ENCODE measurements around the gene ENDOG.
"Not testable (repeated sequence)": the region's sequence is repeated elsewhere in the genome, so short reads cannot be mapped to it uniquely, and the experiment has no call there.

Gene ENDOG

DNA sequence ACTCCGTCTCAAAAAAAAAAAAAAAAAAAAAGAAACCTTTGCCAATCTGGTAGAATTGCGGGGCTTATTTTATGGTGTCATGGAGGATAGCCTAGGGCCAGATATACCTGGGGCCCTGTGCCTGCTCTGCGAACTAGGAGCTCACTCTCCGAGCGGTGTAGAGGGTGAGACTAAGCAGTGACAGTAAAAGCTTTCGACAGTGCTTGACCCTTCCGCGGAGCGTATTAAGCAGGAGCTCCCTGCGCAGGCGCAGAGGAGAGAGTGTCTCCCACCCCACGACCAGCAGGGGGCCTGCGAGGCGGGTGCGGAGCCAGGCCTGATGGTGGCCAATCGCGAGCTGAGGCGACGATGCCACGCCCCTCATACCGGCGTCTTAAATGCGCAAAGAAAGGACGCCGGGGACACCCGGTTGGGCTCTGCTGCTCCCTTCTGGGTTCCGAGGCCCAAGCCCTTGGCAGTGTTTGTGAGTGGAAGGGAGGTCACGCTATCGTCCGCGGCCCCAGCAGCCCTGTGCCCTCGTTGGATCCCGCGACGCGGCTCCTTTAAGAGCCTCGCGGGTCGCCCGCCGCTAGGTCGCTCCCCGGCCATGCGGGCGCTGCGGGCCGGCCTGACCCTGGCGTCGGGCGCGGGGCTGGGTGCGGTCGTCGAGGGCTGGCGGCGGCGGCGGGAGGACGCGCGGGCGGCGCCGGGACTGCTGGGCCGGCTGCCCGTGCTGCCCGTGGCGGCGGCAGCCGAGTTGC is at the start of gene ENDOG:
ENDOG (plus strand) TSS at position 402 of the 740 bp plus-strand sequence; CDS start at position 587, 185 bp downstream.
- Histone ChIP-seq H3K4me3 (ENCODE audit: low read length) (peak within 1 kb of the TSS; percentile 36), H3K9ac (ENCODE audit: low read length) (peak within 1 kb of the TSS; percentile 54), H3K36me3 (ENCODE audit: control insufficient read depth, insufficient read depth, low read length) (no peaks in the 10 kb centered on the region), H3K27me3 (ENCODE audit: control insufficient read depth, insufficient read depth, low read length) (no peaks in the 10 kb centered on the region), H3K4me1 (ENCODE audit: control insufficient read depth, insufficient read depth, low read length) (peaks cover 8% of the 10 kb centered on the region), H3K9me3 (ENCODE audit: control insufficient read depth, low read length) (no peaks in the 10 kb centered on the region)

DNA sequence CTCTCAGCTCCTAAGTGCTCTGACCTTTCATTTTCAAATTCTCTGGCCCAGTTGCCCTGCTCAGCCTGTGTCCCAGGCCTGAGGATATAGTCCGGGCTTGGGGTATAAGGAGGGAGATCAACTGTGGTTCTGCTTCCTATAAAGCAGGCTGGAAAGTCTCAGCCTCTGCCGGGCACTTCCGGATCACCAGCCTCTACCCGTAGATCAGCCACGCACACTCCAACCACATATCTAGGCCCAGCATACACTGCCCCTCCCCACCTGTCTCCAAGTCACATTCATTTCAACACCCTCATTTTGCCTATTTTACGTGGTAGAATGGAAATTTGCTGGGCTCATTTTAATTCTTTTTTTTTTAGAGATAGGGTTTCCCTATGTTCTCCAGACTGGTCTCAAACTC is 49.7 kb upstream of the ENDOG start:
- no peaks in the 10 kb centered on the region for H3K9me3 ChIP-seq (ENCODE audit: control insufficient read depth, low read length)
- H3K9ac ChIP-seq (ENCODE audit: low read length) = no peak overlapping the region
- no peaks in the 10 kb centered on the region for H3K27me3 ChIP-seq (ENCODE audit: control insufficient read depth, insufficient read depth, low read length)
- H3K36me3 ChIP-seq (ENCODE audit: control insufficient read depth, insufficient read depth, low read length) = peaks cover 6% of the 10 kb centered on the region
- H3K4me3 ChIP-seq (ENCODE audit: low read length) = no peak overlapping the region
- peaks cover 14% of the 10 kb centered on the region for H3K4me1 ChIP-seq (ENCODE audit: control insufficient read depth, insufficient read depth, low read length)

GRCh38 chr9:128770286-128771030 is 47.8 kb upstream of the ENDOG start:
- peak overlapping the region; percentile 98 for H3K9ac ChIP-seq (ENCODE audit: low read length)
- H3K4me1 ChIP-seq (ENCODE audit: control insufficient read depth, insufficient read depth, low read length) = peaks cover 14% of the 10 kb centered on the region
- no peaks in the 10 kb centered on the region for H3K9me3 ChIP-seq (ENCODE audit: control insufficient read depth, low read length)
- H3K4me3 ChIP-seq (ENCODE audit: low read length) = peak overlapping the region; percentile 97
- no peaks in the 10 kb centered on the region for H3K27me3 ChIP-seq (ENCODE audit: control insufficient read depth, insufficient read depth, low read length)
- peaks cover 6% of the 10 kb centered on the region for H3K36me3 ChIP-seq (ENCODE audit: control insufficient read depth, insufficient read depth, low read length)

GRCh38 chr9:128771094-128771721 is 47.1 kb upstream of the ENDOG start:
- Histone ChIP-seq H3K36me3 (ENCODE audit: control insufficient read depth, insufficient read depth, low read length) (peaks cover 6% of the 10 kb centered on the region), H3K4me1 (ENCODE audit: control insufficient read depth, insufficient read depth, low read length) (peaks cover 14% of the 10 kb centered on the region), H3K4me3 (ENCODE audit: low read length) (peak overlapping the region; percentile 97), H3K27me3 (ENCODE audit: control insufficient read depth, insufficient read depth, low read length) (no peaks in the 10 kb centered on the region), H3K9ac (ENCODE audit: low read length) (peak overlapping the region; percentile 98), H3K9me3 (ENCODE audit: control insufficient read depth, low read length) (no peaks in the 10 kb centered on the region)

DNA sequence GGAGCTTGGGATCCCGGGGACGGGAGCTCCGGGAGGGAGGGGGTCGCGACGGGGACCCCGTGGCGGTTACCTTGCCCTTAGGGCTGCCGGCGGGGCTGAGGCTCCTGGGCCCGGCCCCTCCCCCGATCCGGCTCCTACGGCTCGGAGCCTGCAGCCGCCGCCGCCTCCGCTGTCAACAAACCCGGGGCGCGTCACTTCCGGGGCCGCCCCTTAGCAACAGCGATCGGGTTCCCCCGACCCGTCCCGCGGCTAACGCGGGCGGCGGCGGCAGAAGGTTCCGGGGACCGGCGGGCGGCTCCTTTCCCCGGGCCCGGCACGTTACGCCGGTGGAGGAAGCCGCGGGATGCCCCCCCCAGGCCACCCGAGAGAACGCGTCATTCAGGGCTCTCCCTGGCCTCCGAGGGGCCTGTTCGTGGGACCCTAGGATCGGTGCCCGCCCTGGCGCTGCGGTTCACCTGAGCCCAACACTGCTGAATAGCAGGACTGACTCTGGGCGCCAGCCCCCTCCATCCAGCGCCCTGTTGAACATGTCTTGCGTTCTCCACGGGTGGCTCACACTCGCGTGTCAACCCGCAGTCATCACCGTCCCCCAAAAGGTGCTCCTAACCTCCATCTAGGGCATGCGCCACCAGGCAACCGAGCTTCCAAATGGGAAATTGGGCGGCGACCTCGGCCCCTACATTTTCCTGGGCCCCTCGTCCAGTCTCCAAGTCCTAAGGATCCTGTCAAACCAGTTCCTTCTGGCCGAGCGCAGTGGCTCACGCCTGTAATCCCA is 46.4 kb upstream of the ENDOG start, which contains the start of gene ZER1:
ZER1 (minus strand) TSS at position 183 of the 775 bp plus-strand sequence. CDS start 16,362 bp downstream, outside the sequence.
- Histone ChIP-seq H3K9me3 (ENCODE audit: control insufficient read depth, low read length) (no peaks in the 10 kb centered on the region), H3K4me3 (ENCODE audit: low read length) (peak within 1 kb of the TSS; percentile 97), H3K9ac (ENCODE audit: low read length) (peak within 1 kb of the TSS; percentile 98), H3K36me3 (ENCODE audit: control insufficient read depth, insufficient read depth, low read length) (peaks cover 6% of the 10 kb centered on the region), H3K4me1 (ENCODE audit: control insufficient read depth, insufficient read depth, low read length) (peaks cover 14% of the 10 kb centered on the region), H3K27me3 (ENCODE audit: control insufficient read depth, insufficient read depth, low read length) (no peaks in the 10 kb centered on the region)

GRCh38 chr9:128773049-128773448 is 45.3 kb upstream of the ENDOG start:
- Histone ChIP-seq H3K9me3 (ENCODE audit: control insufficient read depth, low read length) (no peaks in the 10 kb centered on the region), H3K36me3 (ENCODE audit: control insufficient read depth, insufficient read depth, low read length) (no peaks in the 10 kb centered on the region), H3K27me3 (ENCODE audit: control insufficient read depth, insufficient read depth, low read length) (no peaks in the 10 kb centered on the region), H3K9ac (ENCODE audit: low read length) (no peak overlapping the region), H3K4me3 (ENCODE audit: low read length) (no peak overlapping the region), H3K4me1 (ENCODE audit: control insufficient read depth, insufficient read depth, low read length) (peaks cover 14% of the 10 kb centered on the region)

GRCh38 chr9:128774804-128775203 is 43.5 kb upstream of the ENDOG start:
- Histone ChIP-seq H3K9me3 (ENCODE audit: control insufficient read depth, low read length) (no peaks in the 10 kb centered on the region), H3K4me3 (ENCODE audit: low read length) (no peak overlapping the region), H3K27me3 (ENCODE audit: control insufficient read depth, insufficient read depth, low read length) (no peaks in the 10 kb centered on the region), H3K36me3 (ENCODE audit: control insufficient read depth, insufficient read depth, low read length) (no peaks in the 10 kb centered on the region), H3K9ac (ENCODE audit: low read length) (no peak overlapping the region), H3K4me1 (ENCODE audit: control insufficient read depth, insufficient read depth, low read length) (peaks cover 14% of the 10 kb centered on the region)

GRCh38 chr9:128780093-128780492 is 38.2 kb upstream of the ENDOG start:
- not testable (repeated sequence) for H3K9me3 ChIP-seq (ENCODE audit: control insufficient read depth, low read length); H3K4me1 ChIP-seq (ENCODE audit: control insufficient read depth, insufficient read depth, low read length); H3K36me3 ChIP-seq (ENCODE audit: control insufficient read depth, insufficient read depth, low read length); H3K27me3 ChIP-seq (ENCODE audit: control insufficient read depth, insufficient read depth, low read length); H3K9ac ChIP-seq (ENCODE audit: low read length); H3K4me3 ChIP-seq (ENCODE audit: low read length)

DNA sequence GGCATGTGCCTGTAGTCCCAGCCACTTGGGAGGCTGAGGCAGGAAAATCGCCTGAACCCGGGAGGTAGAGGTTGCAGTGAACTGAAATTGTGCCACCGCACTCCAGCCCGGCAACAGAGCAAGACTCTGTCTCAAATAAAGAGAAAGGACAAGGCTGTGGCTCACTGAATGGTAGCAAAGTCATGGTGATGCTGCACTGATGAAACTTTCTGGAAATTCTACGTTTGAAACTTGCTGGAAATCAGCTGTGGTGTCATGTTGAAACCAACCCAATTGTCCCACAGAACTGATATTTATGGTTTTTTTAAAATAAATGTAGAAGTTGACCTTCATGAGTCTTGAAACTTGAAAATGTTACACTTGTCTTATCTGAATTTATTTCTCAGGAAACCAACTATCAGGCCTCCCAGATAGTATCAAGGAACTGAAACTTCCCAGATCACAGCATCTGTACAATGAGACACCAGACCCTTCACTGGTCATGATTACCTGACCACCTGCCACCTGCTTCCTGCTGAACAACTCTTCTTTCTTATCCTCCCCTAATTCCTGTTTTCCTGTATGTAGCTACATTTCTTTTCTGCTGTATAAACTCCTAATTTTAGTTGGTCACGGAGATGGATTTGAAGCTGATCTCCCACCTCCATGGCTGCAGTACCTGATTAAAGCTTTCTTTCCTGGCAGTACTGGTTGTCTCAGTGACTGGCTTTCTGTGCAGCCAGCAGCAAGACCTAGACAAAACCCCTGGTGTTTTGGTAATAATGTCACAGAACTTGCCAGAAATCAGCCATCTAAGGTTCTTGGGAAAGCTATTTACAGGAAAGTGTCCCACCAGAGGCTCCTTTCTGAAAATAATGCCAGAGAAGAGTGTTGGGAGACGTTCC is 36.9 kb upstream of the ENDOG start:
- Histone ChIP-seq H3K4me1 (ENCODE audit: control insufficient read depth, insufficient read depth, low read length) (peaks cover 2% of the 10 kb centered on the region), H3K9me3 (ENCODE audit: control insufficient read depth, low read length) (no peaks in the 10 kb centered on the region), H3K4me3 (ENCODE audit: low read length) (no peak overlapping the region), H3K27me3 (ENCODE audit: control insufficient read depth, insufficient read depth, low read length) (no peaks in the 10 kb centered on the region), H3K36me3 (ENCODE audit: control insufficient read depth, insufficient read depth, low read length) (no peaks in the 10 kb centered on the region), H3K9ac (ENCODE audit: low read length) (no peak overlapping the region)

DNA sequence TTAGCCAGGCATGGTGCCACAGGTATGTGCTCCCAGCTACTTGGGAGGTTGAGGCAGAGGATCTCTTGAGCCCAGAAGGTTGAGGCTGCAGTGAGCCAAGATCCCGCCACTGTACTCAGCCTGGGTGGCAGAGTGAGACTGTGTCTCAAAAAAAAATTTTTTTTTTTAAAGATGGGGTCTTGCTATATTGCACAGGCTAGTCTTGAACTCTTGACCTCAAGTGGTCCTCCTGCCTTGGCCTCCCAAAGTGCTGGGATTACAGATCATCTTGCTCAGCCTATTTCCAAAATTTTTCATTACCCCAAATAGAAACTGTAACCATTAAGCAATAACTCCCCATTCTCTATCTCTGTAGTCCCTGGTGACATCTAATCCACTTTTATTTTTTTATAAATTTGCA is 35.6 kb upstream of the ENDOG start:
- Histone ChIP-seq H3K9ac (ENCODE audit: low read length) (no peak overlapping the region), H3K27me3 (ENCODE audit: control insufficient read depth, insufficient read depth, low read length) (no peaks in the 10 kb centered on the region), H3K9me3 (ENCODE audit: control insufficient read depth, low read length) (no peaks in the 10 kb centered on the region)

DNA sequence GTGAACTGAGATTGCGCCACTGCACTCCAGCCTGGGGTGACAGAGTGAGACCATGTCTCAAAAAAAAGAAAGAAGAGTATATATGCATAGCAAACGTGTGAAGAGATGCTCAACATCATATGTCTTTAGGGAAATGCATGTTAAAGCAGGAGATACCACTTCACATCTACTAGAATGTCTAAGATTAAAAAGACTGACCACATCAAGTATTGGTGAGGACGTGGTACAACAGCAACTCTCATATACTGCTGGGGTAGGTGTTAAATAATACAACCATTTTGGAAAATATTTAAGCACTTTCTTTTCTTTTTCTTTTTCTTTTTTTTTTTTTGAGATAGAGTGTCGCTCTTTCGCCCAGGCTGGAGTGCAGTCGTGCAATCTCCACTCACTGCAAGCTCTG is 32.9 kb upstream of the ENDOG start:
- no peaks in the 10 kb centered on the region for H3K36me3 ChIP-seq (ENCODE audit: control insufficient read depth, insufficient read depth, low read length)
- H3K9ac ChIP-seq (ENCODE audit: low read length) = no peak overlapping the region
- no peaks in the 10 kb centered on the region for H3K9me3 ChIP-seq (ENCODE audit: control insufficient read depth, low read length)
- no peaks in the 10 kb centered on the region for H3K27me3 ChIP-seq (ENCODE audit: control insufficient read depth, insufficient read depth, low read length)
- H3K4me3 ChIP-seq (ENCODE audit: low read length) = no peak overlapping the region
- peaks cover 13% of the 10 kb centered on the region for H3K4me1 ChIP-seq (ENCODE audit: control insufficient read depth, insufficient read depth, low read length)

More for the DNA sequence above, 35.6 kb upstream of the ENDOG start:
- Histone ChIP-seq H3K4me1 (ENCODE audit: control insufficient read depth, insufficient read depth, low read length) (peaks cover 6% of the 10 kb centered on the region), H3K36me3 (ENCODE audit: control insufficient read depth, insufficient read depth, low read length) (no peaks in the 10 kb centered on the region), H3K4me3 (ENCODE audit: low read length) (no peak overlapping the region)

All from mucosa of stomach (tissue), 1 donor.